GM03348 (cell line): ENCODE data around the gene ALPP.
"Not testable (repeated sequence)": the region's sequence is repeated elsewhere in the genome, so short reads cannot be mapped to it uniquely, and the experiment has no call there.

ENCODE experiments used
- DNase-seq: peaks from one replicate; pipeline ENCODE4 v3.0.0; 2012; ENCODE audit warnings: low spot score

The ALPP gene

DNA sequence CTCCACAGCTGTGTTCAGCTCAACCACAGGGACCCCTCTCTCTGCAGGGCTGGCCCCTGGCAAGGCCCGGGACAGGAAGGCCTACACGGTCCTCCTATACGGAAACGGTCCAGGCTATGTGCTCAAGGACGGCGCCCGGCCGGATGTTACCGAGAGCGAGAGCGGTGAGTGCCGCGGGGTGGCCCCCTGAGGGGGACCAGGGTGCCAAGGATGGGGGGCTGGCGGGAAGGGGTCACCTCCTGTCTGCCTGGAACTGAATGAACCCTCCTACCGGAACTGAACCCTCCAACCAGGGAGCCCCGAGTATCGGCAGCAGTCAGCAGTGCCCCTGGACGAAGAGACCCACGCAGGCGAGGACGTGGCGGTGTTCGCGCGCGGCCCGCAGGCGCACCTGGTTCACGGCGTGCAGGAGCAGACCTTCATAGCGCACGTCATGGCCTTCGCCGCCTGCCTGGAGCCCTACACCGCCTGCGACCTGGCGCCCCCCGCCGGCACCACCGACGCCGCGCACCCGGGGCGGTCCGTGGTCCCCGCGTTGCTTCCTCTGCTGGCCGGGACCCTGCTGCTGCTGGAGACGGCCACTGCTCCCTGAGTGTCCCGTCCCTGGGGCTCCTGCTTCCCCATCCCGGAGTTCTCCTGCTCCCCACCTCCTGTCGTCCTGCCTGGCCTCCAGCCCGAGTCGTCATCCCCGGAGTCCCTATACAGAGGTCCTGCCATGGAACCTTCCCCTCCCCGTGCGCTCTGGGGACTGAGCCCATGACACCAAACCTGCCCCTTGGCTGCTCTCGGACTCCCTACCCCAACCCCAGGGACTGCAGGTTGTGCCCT, 2.9 kb downstream of the ALPP start:
- DNase-seq, result not testable (repeated sequence)

DNA sequence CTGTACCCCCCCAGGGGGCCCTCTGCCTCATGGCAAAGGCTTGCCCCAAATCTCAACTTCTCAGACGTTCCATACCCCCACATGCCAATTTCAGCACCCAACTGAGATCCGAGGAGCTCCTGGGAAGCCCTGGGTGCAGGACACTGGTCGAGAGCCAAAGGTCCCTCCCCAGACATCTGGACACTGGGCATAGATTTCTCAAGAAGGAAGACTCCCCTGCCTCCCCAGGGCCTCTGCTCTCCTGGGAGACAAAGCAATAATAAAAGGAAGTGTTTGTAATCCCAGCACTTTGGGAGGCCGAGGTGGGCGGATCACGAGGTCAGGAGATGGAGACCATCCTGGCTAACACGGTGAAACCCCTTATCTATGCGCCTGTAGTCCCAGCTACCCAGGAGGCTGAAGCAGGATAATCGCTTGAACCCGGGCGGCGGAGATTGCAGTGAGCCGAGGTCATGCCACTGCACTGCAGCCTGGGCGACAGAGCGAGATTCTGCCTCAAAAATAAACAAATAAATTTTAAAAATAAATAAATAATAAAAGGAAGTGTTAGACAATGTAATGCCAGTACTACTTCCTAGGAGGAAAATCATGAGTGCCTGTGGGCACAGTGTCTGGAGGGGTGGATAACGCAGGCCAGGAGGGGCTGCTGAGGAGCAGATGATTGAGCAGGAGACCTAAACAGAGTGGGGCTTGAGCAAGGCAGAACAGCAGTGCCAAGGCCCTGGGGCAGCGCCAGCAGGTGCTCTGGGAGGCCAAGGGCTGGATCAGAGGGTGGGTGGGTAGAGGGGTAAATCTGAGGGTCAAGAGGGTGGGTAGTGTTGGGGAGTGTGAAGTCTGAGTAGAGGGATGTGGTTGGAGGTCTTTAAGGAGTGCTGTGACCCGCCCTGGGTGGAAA, 4.0 kb downstream of the ALPP start:
- DNase-seq, result no peak

DNA sequence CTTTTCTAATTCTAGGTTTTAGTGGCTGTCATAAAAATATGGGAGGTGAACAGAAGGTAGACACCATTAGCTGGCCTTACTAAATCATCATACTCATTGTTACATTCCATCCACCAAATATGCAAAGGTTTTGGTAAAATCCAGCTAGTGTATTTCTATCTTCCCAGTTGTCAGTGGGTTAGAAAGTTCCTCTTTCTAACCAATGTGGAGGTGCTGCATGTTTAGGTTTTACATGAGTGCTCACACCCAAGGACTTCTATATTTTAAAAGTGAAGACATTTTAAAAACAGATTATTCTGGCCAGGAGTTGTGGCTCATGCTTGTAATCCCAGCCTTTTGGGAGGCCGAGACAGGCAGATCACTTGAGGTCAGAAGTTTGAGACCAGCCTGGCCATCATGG, 5.9 kb downstream of the ALPP start:
- no peak for DNase-seq

DNA sequence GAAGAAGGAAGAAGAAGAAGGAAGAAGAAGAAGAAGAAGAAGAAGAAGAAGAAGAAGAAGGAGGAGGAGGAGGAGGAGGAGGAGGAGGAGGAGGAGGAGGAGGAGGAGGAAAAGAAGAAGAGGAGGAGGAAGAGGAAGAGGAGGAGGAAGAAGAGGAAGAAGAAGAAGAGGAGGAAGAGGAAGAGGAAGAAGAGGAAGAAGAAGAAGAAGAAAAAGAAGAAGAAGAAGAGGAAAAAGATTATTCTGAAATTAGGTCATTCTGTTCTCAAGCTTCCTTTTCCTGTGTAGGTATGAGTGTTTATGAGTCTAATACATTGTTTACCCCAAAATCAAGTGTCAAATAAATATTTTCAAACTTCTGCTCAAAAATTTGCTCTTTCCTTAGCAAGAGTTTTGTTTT, 6.5 kb downstream of the ALPP start:
- not testable (repeated sequence) for DNase-seq

DNA sequence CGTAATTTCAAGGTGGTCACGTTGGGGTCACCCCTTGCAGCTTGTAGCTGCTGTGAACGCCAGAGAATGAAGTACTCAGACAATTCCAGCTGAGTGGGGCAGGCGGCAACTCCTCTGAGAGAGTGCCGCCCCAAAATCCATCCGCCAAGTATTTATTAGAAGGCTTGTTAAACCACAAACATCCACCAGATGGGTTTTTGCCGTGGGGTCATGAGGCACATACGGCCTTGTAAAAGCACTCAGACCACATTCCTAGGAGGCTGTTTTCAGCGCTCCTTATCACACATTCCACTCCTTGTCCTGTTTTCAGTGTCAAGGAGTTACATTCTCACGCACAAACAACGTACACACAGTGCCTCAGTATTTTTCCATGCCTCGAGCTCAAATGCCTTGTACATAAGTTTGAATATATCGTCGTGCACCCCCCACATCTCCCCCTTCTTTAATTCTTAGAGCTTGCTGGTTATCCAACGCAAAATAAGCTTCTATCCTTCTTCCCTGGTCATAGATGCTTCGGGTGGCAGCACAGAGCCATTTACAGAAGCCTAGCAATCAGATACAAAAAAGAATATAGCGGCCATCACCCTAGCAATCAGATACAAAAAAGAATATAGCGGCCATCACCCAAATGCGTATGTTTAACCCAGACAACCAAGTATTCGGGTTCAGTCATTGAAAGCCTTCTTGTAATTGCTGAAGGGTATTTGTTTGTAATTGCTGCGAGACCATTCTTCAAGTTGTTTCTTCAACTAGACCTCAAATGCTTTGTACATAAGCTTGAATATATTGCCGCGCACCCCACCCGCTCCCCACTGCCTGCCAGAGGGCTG, 7.3 kb downstream of the ALPP start:
- peak; percentile 75 for DNase-seq

DNA sequence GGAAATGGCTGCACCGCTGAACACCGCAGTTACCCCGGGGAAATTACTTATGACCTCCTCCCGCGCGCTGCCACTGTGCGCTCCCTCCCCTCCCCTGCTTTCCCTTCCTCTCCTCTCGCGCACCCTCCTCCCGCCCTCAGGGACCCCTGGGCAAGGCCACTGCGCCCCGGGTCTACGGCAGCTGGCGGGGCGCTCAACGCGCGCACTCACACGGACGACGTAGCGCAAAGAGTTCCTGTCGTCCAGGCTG, 7.9 kb downstream of the ALPP start:
- no peak for DNase-seq

DNA sequence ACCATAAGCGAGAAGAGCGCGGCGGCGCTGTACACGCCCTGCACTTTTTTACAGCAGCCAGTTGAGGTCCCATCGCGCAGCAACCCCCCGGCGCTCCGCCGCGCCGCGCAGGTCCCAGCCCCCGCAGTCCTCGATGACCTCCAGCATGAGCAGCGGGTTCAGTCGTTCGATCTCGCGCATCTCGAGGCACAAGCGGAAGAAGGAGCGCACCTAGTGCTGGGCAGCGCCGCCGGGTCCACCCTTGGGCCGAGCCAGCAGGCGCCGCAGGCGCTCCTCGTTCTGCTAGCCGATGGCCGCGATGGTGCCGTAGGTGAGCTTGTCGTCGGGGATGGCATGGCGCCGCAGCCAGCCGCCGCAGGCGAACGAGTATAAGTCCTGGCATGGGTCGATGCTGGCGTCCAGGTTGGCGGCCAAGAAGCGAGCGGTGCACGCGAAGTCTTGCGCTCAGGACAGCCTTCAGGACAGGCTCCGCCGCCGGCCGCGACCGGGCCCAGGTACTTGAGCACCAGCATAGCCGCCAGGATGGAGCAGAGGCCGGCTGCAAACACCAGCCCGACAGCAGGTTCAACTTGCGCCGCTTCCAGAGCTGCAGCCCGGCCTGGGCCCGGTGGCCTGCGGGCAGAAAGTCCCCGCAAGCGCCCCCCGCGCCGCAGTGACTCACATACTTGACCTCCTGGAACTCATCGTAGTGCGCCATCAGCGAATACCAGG, 8.3 kb downstream of the ALPP start:
- no peak for DNase-seq

DNA sequence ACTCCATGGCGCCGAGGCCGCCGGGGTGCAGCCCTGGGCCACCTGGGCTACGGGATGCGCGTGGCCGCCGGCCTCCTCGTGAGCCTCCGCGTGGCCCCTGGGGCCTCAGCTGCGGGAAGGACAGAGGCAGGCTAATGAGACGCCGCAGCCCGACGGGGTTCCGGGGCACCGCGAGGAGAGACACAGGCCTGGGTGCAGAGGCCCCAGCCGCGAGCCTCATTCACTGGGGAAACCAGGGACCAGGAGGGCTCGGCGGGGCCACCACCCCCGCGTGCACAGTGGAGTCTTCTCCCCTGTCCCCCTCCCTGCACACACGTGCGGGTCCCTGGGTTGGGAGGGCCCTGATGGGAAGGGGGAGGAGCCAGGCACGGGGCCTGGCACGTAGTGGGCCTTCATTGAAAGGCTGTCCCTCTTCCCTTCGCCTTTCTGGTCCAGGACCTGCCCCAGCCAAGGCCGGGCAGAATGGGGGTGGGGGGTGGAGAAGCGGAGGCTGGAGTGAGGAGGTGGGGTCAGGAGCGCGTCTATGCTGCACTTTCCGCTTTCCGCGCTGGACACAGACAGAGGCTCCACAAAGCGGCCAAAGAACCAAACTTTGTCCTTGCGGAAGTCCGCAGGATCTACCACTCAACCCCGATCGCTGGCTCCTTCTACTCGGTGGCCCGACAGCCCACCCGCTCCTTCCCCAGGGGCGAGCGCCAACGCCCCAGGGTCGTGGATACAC, 9.1 kb downstream of the ALPP start:
- no peak for DNase-seq

DNA sequence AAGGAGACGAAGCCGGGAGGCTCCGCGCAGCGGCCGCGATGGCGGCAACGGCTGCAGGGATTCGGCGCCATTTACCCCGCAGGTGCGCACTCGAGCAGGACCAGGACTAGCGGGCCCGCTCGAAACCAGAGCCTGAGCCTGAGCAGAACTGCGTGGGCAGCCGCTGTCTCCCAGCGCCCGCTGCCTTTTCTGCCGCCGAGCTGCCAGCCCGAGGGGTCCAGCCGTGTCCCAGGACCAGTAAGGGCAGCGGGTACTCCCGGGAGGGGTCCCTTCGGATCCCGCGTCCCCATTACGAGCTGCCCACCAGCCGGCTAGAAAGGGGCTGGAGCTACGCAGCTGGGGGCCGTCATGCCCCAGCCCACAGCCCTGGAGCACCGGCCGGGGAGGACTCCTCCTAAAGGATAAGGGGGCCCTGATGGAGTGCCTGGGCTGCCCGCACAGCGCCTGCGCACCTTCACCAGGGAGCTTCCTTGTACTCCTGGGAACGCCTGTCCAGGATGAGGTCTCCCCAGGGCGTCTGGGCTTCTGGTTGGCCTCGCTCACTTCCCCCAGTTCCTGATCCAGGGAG, 9.9 kb downstream of the ALPP start:
- no peak for DNase-seq

DNA sequence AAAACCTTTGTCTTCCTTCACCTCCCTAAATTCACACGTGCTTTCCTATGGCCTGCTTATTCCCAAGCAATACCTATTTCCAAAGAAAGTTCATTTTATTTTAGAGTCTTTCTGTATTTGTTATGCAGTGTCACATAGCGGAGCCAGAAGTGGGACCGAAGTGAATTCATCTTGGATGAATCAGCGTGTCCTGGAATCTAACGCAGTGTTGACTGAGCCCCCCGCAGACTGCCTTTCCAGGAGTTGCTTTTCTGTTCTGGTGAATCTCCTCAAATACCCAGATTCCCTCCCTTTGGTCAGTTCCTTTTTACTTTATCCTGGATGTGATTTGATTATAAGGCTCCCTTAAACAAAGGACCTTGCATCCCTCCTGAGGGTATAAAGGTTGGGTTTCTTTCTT, 10.8 kb downstream of the ALPP start:
- no peak for DNase-seq

DNA sequence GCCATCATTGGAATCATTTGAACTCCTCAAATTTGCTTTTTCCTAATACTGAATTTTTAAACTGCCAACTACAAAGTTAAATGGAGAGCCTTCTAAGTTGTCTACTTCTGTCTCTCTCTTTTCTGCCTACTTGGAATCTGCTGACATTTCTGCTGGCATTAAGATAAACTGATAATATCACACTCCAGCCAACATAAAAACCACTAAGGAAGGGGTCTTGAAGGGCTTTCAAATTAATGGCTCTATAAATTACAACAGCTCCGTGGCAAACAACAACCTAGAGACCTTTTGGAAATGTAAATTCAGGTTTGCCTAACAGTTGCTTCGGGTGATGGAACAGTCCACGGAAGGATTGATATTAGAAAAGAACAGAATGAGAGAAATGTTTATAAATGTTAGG, 12.1 kb downstream of the ALPP start:
- DNase-seq, result no peak

DNA sequence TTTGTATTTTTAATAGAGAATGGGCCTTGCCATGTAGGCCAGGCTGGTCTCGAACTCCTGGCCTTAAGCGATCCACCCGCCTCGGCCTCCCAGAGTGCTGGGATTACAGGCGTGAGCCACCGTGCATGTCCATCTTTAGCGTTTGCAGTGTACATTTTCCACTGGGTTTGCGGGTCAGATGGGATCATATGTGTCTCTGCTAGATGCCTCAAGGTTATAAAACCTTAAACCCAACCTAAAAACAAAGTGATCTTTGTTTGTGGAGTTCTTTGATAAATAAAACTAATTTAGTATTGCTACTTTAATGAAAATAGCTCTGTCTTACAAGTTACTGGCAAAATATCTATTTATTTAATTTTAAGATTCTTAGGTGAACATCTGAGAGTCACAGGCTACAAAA, 15.0 kb downstream of the ALPP start:
- no peak for DNase-seq

DNA sequence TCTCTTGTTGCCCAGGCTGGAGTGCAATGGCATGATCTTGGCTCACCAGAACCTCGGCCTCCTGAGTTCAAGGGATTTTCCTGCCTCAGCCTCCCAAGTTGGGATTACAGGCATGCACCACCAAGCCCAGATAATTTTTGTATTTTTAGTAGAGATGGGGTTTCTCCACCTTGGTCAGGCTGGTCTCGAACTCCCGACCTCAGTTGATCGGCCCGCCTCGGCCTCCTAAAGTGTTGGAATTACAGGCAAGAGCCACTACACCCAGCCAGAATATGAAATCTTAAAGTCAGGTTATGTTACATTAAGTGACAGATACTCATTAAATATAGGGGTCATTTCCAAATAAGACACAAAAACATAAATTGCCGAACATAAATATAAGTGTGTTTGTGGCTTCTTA, 15.9 kb downstream of the ALPP start:
- not testable (repeated sequence) for DNase-seq

DNA sequence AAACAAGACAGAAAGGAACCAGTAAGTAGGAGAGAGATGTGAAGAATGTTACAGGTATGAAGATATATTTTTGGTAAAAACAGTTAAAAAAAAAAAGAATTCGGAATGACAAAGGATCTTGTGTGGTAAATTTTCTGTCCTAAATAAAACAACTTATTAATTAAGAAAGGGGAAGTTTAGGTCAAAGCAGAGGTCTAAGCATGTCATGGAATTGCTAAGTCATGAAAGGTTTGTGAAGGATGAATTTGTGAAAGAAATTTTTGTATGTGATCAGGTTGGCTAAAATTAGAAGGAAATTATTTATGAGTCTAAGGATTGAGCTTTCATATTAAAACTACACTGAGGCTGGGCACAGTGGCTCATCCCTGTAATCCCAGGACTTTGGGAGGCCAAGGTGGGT, 17.0 kb downstream of the ALPP start:
- no peak for DNase-seq

DNA sequence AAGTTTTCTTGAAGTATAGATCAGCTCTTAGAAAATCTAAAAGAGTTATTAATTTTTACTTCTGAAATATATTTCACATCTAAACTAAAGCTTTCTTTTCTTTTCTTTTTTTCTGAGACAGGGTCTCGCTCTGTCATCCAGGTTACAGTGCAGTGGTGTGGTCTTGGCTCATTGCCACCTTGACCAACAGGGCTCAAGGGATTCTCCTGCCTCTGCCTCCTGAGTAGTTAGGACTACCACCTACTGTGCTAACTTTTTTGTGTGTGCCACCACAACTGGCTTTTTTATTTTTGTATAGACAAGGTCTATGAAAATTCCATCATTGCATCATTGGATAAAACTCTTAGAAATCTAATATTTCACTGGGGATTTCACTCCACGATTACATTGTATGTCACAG, 18.1 kb downstream of the ALPP start:
- no peak for DNase-seq

DNA sequence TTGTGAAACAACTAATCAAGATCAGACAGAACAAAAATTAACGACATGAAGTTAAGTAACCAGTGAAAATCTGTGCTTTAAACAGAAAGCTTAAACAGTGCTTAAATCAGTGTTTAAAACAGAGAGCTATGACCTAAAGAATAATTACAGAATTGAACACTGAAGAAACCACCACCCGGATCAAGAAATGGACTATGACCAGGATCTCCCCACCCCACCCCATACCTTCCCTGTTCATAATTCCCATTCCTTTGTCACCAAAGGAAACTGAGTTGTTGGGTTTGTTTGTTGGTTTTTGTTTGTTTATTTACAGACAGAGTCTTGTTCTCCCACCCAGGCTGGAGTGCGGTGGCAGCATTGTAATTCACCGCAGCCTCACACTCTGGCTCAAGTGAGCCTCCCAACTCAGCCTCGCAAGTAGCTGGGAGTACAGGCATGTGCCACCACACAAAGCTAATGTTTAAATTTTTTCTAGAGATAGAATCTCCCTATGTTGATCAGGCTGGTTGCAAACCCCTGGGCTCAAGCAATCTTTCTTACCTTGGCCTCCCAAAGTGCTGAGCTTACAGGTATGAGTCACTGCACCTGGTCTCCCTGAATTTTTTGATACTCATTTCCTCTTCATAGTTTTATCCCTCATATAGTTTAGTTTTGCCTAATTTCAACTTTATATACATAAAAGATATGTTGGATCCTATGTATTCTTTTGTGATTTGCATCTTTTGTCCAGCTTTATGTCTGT, 19.9 kb downstream of the ALPP start:
- no peak for DNase-seq

DNA sequence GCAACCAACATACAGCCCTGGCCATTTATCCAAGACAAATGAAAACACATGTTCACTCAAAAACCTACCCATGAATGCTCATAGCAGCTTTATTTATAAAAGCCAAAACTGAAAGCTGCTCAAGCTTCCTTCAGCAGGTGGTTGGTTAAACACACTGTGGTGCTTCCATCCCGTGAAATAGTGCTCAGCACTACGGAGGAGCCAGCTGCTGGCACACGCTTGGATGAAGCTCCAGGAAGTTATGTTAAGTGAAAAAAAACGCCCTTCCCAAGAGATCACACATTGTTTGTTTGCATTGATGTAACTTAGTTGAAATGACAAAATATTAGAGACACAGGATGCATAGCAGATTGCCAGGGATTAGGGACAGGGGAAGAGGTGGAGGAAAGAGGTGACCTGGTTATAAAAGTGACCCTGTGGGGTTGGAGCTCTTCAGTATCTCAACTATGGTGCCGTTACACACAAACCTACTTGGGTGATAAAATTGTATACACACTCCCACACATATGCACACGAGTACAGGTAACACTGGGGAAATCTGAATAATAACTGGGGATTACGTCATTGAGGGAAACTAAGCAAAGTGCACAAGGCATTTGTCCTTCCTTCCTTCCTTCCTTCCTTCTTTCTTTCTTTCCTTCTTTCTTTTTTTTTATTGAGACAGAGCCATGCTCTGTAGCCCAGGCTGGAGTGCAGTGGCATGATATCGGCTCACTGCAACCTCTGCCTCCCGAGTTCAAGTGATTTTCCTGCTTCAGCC, 21.9 kb downstream of the ALPP start:
- DNase-seq, result no peak

DNA sequence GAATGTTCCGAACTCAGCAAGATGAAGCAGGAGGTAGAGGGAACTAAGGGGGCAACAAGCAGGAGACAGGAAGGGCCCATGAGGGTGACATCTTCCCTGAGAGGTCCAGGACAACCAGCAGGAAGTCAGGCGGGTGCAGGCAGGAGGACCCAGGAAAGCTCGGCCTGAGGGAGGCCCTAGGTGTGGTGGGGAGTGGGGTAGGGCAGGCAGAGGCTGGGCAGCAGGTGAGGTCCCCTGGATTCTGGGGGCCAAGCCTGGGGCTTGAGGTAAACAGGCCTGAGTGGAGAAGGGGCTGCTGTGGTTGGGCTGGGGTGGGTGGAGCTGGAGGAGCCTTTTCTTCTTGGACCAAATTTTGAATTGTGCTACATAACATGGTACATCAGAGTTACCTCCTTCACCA, 24.0 kb downstream of the ALPP start:
- no peak for DNase-seq

DNA sequence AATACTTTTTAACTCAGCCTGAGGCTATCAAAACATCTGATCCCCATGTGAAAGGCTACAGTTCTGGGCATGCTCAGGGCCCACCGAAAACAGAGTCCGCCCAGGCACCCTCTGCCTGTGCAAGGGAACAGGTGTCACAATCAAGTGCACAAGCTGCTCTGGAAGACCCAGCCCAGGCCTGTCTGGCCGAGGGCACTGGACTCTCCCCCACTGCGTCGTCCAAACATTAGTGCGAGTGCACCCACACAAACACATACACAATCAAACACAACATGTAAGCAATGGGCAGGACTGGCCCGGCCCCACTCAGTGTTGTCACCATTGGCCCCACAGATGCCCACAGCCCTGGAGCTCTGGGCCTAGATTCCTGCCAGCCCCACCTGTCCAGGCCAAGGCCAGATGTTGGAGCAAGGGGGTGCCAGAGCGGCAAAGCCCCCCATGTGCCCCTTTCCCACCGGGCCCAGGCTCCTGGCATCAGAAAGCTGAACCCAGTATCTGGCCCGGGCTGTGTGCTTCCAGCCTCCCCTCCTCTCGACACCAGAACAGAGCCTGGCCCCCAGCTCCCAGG, 27.5 kb downstream of the ALPP start:
- DNase-seq, result no peak
